Neuronal stem cell (in vitro differentiated cells): ENCODE data around the gene KCNC1.

ENCODE experiments used
- DNase-seq: peaks from one replicate; pipeline ENCODE4 v3.0.0-alpha.2; 2013; ENCODE audit warnings: low spot score
- H2AFZ ChIP-seq: one replicate; pipeline ENCODE4 v1.6.1; 2013; ENCODE audit warnings: mild to moderate bottlenecking, low read length, inconsistent platforms
- H2AK5ac ChIP-seq: 2 replicates; pipeline ENCODE4 v1.6.1; 2013; ENCODE audit warnings: low read depth, mild to moderate bottlenecking, inconsistent platforms, low read length, moderate library complexity, mixed read lengths
- H2BK120ac ChIP-seq: 2 replicates; pipeline ENCODE4 v1.6.1; 2013; ENCODE audit warnings: low read depth, mild to moderate bottlenecking, inconsistent platforms, low read length, moderate library complexity, mixed read lengths
- H2BK12ac ChIP-seq: one replicate; pipeline ENCODE4 v1.6.1; 2013; ENCODE audit warnings: low read length, inconsistent platforms
- H2BK15ac ChIP-seq: 2 replicates; pipeline ENCODE4 v1.6.1; 2013; ENCODE audit warnings: mild to moderate bottlenecking, low read length, inconsistent platforms, mixed read lengths
- H2BK5ac ChIP-seq: one replicate; pipeline ENCODE4 v1.6.1; 2013; ENCODE audit warnings: inconsistent platforms, mild to moderate bottlenecking, low read length, moderate library complexity
- H3K14ac ChIP-seq: one replicate; pipeline ENCODE4 v1.6.1; 2013; ENCODE audit warnings: low read length, inconsistent platforms
- H3K18ac ChIP-seq: 2 replicates; pipeline ENCODE4 v1.6.1; 2013; ENCODE audit warnings: low read length, inconsistent platforms
- H3K23ac ChIP-seq: 2 replicates; pipeline ENCODE4 v1.6.1; 2013; ENCODE audit warnings: low read depth, mild to moderate bottlenecking, mixed read lengths, low read length, inconsistent platforms; ENCODE audit not compliant: poor library complexity
- H3K27ac ChIP-seq: replicated peaks from 3 replicates; pipeline ENCODE4 v1.5.1; 2013; ENCODE audit warnings: low read length, inconsistent platforms
- H3K27me3 ChIP-seq, 3 experiments: 2 replicates each; pipeline ENCODE4 v1.6.1; 2013; ENCODE audit warnings: low read length in 3 of 3, mild to moderate bottlenecking in 2 of 3, inconsistent platforms in 1 of 3, low read depth in 1 of 3, mixed read lengths in 1 of 3, moderate library complexity in 1 of 3; ENCODE audit not compliant: control insufficient read depth in 3 of 3, insufficient read depth in 3 of 3
- H3K36me3 ChIP-seq, 2 donors: replicated peaks in 1 of 2; 2 replicates each; pipeline ENCODE4 v1.6.1; 2013; ENCODE audit warnings: low read length in 2 of 2; ENCODE audit not compliant: control insufficient read depth in 2 of 2, insufficient read depth in 2 of 2
- H3K4ac ChIP-seq: 2 replicates; pipeline ENCODE4 v1.6.1; 2013; ENCODE audit warnings: inconsistent platforms, mild to moderate bottlenecking, low read length, moderate library complexity
- H3K4me1 ChIP-seq, 2 donors: 1 replicate in 1 of 2; 2 replicates in 1 of 2; pipeline ENCODE4 v1.6.1; 2013; ENCODE audit warnings: low read length in 2 of 2, low read depth in 1 of 2; ENCODE audit not compliant: control insufficient read depth in 2 of 2, insufficient read depth in 1 of 2
- H3K4me2 ChIP-seq: one replicate; pipeline ENCODE4 v1.6.1; 2013; ENCODE audit warnings: mild to moderate bottlenecking, low read length, inconsistent platforms; ENCODE audit not compliant: insufficient read depth, poor library complexity, severe bottlenecking
- H3K4me3 ChIP-seq, 2 donors: 2 replicates each; pipeline ENCODE4 v1.5.1; 2013; ENCODE audit warnings: low read length in 2 of 2, mild to moderate bottlenecking in 2 of 2, inconsistent platforms in 1 of 2, moderate library complexity in 1 of 2
- H3K79me1 ChIP-seq: one replicate; pipeline ENCODE4 v1.6.1; 2013; ENCODE audit warnings: low read depth, mild to moderate bottlenecking, inconsistent platforms, low read length, moderate library complexity
- H3K9ac ChIP-seq: one replicate; pipeline ENCODE4 v1.6.1; 2013; ENCODE audit warnings: mild to moderate bottlenecking, low read depth, low read length, inconsistent platforms; ENCODE audit not compliant: poor library complexity
- H3K9me3 ChIP-seq, 2 donors: replicated peaks in 1 of 2; 2 replicates each; pipeline versions ENCODE3 to v1.6.1; 2013; ENCODE audit warnings: low read length in 2 of 2, mild to moderate bottlenecking in 2 of 2, inconsistent platforms in 1 of 2, low read depth in 1 of 2, mixed read lengths in 1 of 2, moderate library complexity in 1 of 2; ENCODE audit not compliant: control insufficient read depth in 2 of 2, insufficient read depth in 1 of 2
- H4K8ac ChIP-seq: one replicate; pipeline ENCODE4 v1.6.1; 2013; ENCODE audit warnings: low read depth, mild to moderate bottlenecking, inconsistent platforms, low read length, moderate library complexity
- H4K91ac ChIP-seq: one replicate; pipeline ENCODE4 v1.6.1; 2013; ENCODE audit warnings: low read length, low read depth, mild to moderate bottlenecking, inconsistent platforms; ENCODE audit not compliant: poor library complexity
- WGBS, 2 donors: extraction: QIAGEN DNeasy Blood & Tissue Kit; methylation state at CpG; one replicate each; pipeline ENCODE4 v1.1.7; 2013; ENCODE audit warnings: missing lambda C conversion rate in 2 of 2, mixed read lengths in 1 of 2; ENCODE audit not compliant: insufficient read length in 2 of 2, insufficient replicate concordance in 1 of 2; ENCODE audit errors: extremely low coverage in 2 of 2; 5-methylcytosine and 5-hydroxymethylcytosine counted together

KCNC1 gene

DNA sequence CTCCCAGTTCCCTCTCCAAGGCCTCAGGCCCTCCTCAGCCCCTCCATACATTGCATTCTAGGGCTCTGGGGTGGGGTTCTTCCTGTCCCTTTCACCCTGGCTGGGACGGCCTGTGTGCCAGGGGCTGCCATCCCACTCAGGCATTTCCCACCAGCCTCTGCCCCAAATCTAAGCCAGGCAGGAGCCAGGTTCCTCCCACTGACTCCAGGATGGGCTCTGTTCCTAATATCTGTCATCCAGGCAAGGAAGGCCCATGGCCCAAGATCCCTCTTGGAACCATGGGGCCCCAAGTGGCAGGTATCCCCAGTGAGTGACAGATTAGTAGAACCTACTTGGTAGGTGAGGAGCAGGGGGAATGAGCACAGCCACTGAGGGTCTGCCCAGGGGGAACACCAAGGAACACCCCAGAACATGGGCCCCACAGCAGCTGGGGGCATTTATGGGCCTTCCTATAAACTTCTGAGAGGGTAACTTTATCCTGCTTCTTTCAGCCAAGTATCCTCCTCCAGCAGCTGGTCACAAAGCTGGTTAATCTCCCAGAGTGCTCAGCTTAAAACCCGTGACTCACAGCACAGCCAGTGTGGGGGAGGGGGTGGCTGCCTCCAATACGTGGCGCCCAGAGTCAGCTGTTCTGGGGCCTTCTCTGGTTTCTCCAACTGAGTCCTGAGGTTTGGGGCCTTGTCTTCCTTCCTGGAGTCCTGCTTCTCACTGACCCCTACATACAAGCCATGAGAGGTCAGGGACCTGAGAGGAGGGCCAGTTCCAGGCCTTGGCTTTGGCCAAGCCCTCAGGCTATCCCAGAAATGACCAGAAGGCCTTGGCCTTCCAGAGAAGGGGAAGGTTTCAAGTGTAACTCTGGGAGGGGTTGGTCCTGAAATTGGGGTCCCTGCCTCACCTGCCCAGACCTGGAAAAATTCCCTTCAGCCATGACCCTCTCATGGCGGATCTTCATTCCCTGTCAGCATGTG lies 35.1 kb upstream of the KCNC1 start:
- Histone ChIP-seq H3K9me3 (peaks cover 0 to 4% of the 10 kb centered on the region in 2 donors), H2BK5ac (no peak overlapping the region), H2BK15ac (no peak overlapping the region), H3K27me3 (peaks cover 3 to 40% (median 27%) of the 10 kb centered on the region in 3 experiments), H3K36me3 (no peaks in the 10 kb centered on the region), H3K4me1 (peaks cover 0 to 2% of the 10 kb centered on the region in 2 donors), H2BK120ac (no peak overlapping the region), H2AK5ac (no peak overlapping the region), H3K4me3 (no peak overlapping the region), H3K79me1 (no peaks in the 10 kb centered on the region), H3K27ac (no peak overlapping the region), H2BK12ac (no peak overlapping the region), H4K91ac (no peak overlapping the region), H4K8ac (no peak overlapping the region), H3K9ac (no peak overlapping the region), H3K14ac (no peak overlapping the region), H3K23ac (no peak overlapping the region), H3K4ac (no peak overlapping the region), H2AFZ (peak overlapping the region; percentile 74), H3K4me2 (no peak overlapping the region), H3K18ac (peak overlapping the region; percentile 1)
- no peak for DNase-seq
- WGBS, 2 donors, result no CpG with 5 or more reads among the region's 5 CpGs

DNA sequence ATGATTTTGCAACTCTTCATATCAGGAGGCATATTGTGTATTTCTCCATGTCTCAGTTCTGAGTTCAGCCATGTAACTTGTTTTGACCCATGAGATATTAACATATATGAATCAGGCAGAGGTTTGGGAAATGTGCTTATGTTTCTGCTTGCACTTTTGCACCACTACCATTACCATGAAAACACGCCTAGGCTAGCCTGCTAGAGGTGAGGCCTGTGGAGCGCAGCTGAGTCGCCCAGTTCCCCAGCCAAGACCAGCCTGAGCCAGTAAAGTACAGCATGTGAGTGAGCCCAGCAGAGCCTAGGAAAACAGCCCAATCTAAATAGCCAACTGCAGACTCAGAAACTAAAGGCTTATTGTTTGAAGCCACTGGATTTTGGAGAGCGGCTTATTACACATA lies 33.6 kb upstream of the KCNC1 start:
- H4K91ac ChIP-seq, result no peak overlapping the region
- H3K9ac ChIP-seq, result no peak overlapping the region
- H3K23ac ChIP-seq, result no peak overlapping the region
- H3K27ac ChIP-seq, result no peak overlapping the region
- H3K4me2 ChIP-seq, result no peak overlapping the region
- no peaks in the 10 kb centered on the region for H3K79me1 ChIP-seq
- no peak overlapping the region for H2AK5ac ChIP-seq
- H4K8ac ChIP-seq, result no peak overlapping the region
- no peak overlapping the region for H3K4me3 ChIP-seq
- H3K36me3 ChIP-seq, result no peaks in the 10 kb centered on the region
- H3K18ac ChIP-seq, result no peak overlapping the region
- no peak for DNase-seq
- no peak overlapping the region for H3K4ac ChIP-seq
- no peak overlapping the region for H2AFZ ChIP-seq
- no peak overlapping the region for H3K14ac ChIP-seq
- H3K27me3 ChIP-seq, result peaks cover 3 to 28% (median 14%) of the 10 kb centered on the region in 3 experiments
- WGBS, 2 donors, result no CpG with 5 or more reads among the region's 4 CpGs
- no peak overlapping the region for H2BK120ac ChIP-seq
- no peak overlapping the region for H2BK12ac ChIP-seq
- H2BK5ac ChIP-seq, result no peak overlapping the region
- H3K4me1 ChIP-seq, result peaks cover 0 to 2% of the 10 kb centered on the region in 2 donors
- no peak overlapping the region for H2BK15ac ChIP-seq
- peaks cover 0 to 4% of the 10 kb centered on the region in 2 donors for H3K9me3 ChIP-seq

DNA sequence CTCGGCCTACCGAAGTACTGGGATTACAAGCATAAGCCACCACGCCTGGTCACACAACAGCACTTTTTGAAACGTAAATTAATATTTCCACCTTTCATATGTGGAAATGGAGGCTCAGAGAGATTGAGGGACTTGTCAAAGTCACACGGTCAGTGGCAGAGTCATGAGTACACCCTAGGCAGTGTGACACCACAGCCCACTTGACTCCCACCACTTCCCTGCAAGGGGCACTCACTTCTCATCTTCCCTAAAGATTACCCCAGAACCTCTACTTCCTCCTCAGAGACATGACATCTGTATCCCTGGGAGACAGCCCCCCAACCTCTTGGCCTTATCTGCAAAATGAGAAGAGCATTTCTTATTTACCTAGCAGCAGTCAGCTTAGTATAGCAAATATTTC lies 31.7 kb upstream of the KCNC1 start:
- no peak overlapping the region for H2BK120ac ChIP-seq
- H3K27ac ChIP-seq, result no peak overlapping the region
- H3K79me1 ChIP-seq, result no peaks in the 10 kb centered on the region
- H3K18ac ChIP-seq, result no peak overlapping the region
- no peak overlapping the region for H3K4ac ChIP-seq
- H3K27me3 ChIP-seq, result peaks cover 0 to 9% (median 0%) of the 10 kb centered on the region in 3 experiments
- no peak overlapping the region for H2AFZ ChIP-seq
- no peak for DNase-seq
- no peak overlapping the region for H2BK15ac ChIP-seq
- no peak overlapping the region for H2AK5ac ChIP-seq
- WGBS, 2 donors, result no CpG with 5 or more reads among the region's 5 CpGs
- no peaks in the 10 kb centered on the region for H3K36me3 ChIP-seq
- H3K4me3 ChIP-seq, result no peak overlapping the region
- no peak overlapping the region for H3K23ac ChIP-seq
- peaks cover 0 to 4% of the 10 kb centered on the region in 2 donors for H3K9me3 ChIP-seq
- no peaks in the 10 kb centered on the region for H3K4me1 ChIP-seq
- no peak overlapping the region for H2BK12ac ChIP-seq
- no peak overlapping the region for H3K9ac ChIP-seq
- no peak overlapping the region for H2BK5ac ChIP-seq
- H4K8ac ChIP-seq, result no peak overlapping the region
- H3K14ac ChIP-seq, result no peak overlapping the region
- no peak overlapping the region for H4K91ac ChIP-seq
- no peak overlapping the region for H3K4me2 ChIP-seq

DNA sequence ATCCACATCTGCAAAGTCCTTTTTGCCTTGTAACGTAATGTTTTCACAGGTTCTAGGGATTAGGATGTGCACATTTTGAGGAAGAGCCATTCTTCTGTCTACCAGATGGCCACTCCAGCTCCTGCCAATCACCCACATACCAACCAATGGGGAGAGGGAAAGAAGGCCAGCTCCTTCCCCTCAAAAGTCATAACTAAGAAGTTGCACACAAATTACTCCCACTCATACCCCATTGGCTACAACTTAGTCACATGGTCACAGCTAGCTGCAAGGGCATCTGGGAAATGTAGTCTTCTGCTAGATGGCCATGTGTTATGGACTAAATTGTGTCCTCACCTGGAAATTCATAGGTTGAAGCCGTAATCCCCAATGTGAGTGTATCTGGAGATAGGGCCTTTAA lies 30.6 kb upstream of the KCNC1 start:
- Histone ChIP-seq H3K9me3 (peaks cover 0 to 4% of the 10 kb centered on the region in 2 donors), H3K79me1 (no peaks in the 10 kb centered on the region), H3K9ac (no peak overlapping the region), H3K4me1 (no peaks in the 10 kb centered on the region), H3K36me3 (no peaks in the 10 kb centered on the region), H3K4ac (no peak overlapping the region), H2AK5ac (no peak overlapping the region), H2BK5ac (no peak overlapping the region), H2AFZ (no peak overlapping the region), H3K4me3 (no peak overlapping the region), H3K4me2 (no peak overlapping the region), H2BK120ac (no peak overlapping the region), H3K23ac (no peak overlapping the region), H2BK15ac (no peak overlapping the region), H3K27me3 (peaks cover 0 to 3% (median 0%) of the 10 kb centered on the region in 3 experiments), H2BK12ac (no peak overlapping the region), H3K18ac (no peak overlapping the region), H3K27ac (no peak overlapping the region), H4K91ac (no peak overlapping the region), H3K14ac (no peak overlapping the region), H4K8ac (no peak overlapping the region)
- no CpG with 5 or more reads among the region's 2 CpGs for WGBS, 2 donors
- DNase-seq, result no peak
